Upper lobe of left lung (tissue), 4 donors: ENCODE measurements around the gene SPRING1.

ENCODE experiments used
- CTCF ChIP-seq, 6 experiments: fragments of 450-650 bp in 4 of 6; fragments of 200-600 bp in 2 of 6; sonication (generic) in 2 of 6; IDR thresholded peaks; one replicate each; pipeline ENCODE4 v1.5.1; 2016 to 2019; ENCODE audit warnings: antibody characterized with exemption in 6 of 6
- POLR2A ChIP-seq, 4 donors: fragments of 450-650 bp; IDR thresholded peaks; one replicate each; pipeline ENCODE4 v1.5.1; 2016 to 2017; ENCODE audit warnings: antibody characterized with exemption in 4 of 4, mild to moderate bottlenecking in 2 of 4
- POLR2AphosphoS5 ChIP-seq, 2 donors: sonication (generic); formaldehyde crosslinking; IDR thresholded peaks; one replicate each; pipeline ENCODE4 v1.5.1; 2017; ENCODE audit warnings: antibody characterized with exemption in 2 of 2

- TF ChIP-seq CTCF (IDR thresholded peaks at IDR 0.05) (no peak), POLR2A (IDR thresholded peaks at IDR 0.05) (no peak), POLR2AphosphoS5 (IDR thresholded peaks at IDR 0.05) (no peak)
These were observed 701 bp downstream of the SPRING1 start for GRCh38 chr12:116736962-116737773.
